Thymus (tissue), 11 donors: ENCODE data around the gene ZNF57. TPM values are rescaled to one million over a fixed set of nuclear protein-coding genes. Genes with fewer than 3 reads are reported as not detected.
A peak's percentile ranks its signal among the peaks of the same experiment; 100 is the strongest.
"Not testable (repeated sequence)": the region's sequence is repeated elsewhere in the genome, so short reads cannot be mapped to it uniquely, and the experiment has no call there.

Experiments
- DNase-seq, 9 donors: peaks; one replicate each; pipeline ENCODE4 v3.0.0-alpha.2; 2013; ENCODE audit warnings: low spot score in 9 of 9, low read depth in 6 of 9, missing footprints in 1 of 9
- H3K27ac ChIP-seq, 2 donors: one replicate each; pipeline ENCODE4 v1.5.1; 2013; ENCODE audit warnings: control low read depth in 1 of 2, low read depth in 1 of 2, low read length in 1 of 2, mild to moderate bottlenecking in 1 of 2, moderate library complexity in 1 of 2
- H3K27me3 ChIP-seq, 2 donors: one replicate each; pipeline ENCODE4 v1.5.1; 2013; ENCODE audit warnings: low read length in 1 of 2; ENCODE audit not compliant: control insufficient read depth in 2 of 2, insufficient read depth in 1 of 2
- H3K36me3 ChIP-seq, 2 donors: one replicate each; pipeline ENCODE4 v1.5.1; 2013; ENCODE audit warnings: low read length in 1 of 2, mild to moderate bottlenecking in 1 of 2, moderate library complexity in 1 of 2; ENCODE audit not compliant: control insufficient read depth in 2 of 2, insufficient read depth in 2 of 2
- H3K4me1 ChIP-seq, 2 donors: one replicate each; pipeline ENCODE4 v1.5.1; 2013; ENCODE audit warnings: low read length in 2 of 2; ENCODE audit not compliant: control insufficient read depth in 2 of 2, insufficient read depth in 2 of 2
- H3K4me3 ChIP-seq, 2 donors: one replicate each; pipeline ENCODE4 v1.5.1; 2013; ENCODE audit warnings: low read length in 2 of 2, control low read depth in 1 of 2, mild to moderate bottlenecking in 1 of 2
- H3K9me3 ChIP-seq, 2 donors: one replicate each; pipeline ENCODE4 v1.5.1; 2013; ENCODE audit warnings: low read length in 1 of 2, mild to moderate bottlenecking in 1 of 2; ENCODE audit not compliant: control insufficient read depth in 2 of 2, insufficient read depth in 1 of 2
- WGBS: extraction: QIAGEN DNeasy Blood & Tissue Kit; methylation state at CpG from one replicate; pipeline ENCODE4 v1.1.7; 2013; 5-methylcytosine and 5-hydroxymethylcytosine counted together
- polyA plus RNA-seq: library from polyadenylated mRNA; stranded (reverse); fragments of 200-250 nt; gene quantifications from one replicate; pipeline ENCODE4 v1.2.3, GENCODE V29; 2013
- total RNA-seq: library from RNA; stranded (reverse); fragments of 120-200 nt; gene quantifications from one replicate; pipeline ENCODE4 v1.2.4, GENCODE V29; 2013
- donor health status: healthy.

ZNF57 gene
- total and polyA plus RNA-seq, 2 donors = 3.3 to 7.8 TPM

- Histone ChIP-seq H3K27me3 (no peaks in the 10 kb centered on the region), H3K9me3 (peaks cover 2 to 34% of the 10 kb centered on the region in 2 donors), H3K4me1 (peaks cover 0 to 14% of the 10 kb centered on the region in 2 donors), H3K27ac (no peak overlapping the region), H3K36me3 (no peaks in the 10 kb centered on the region), H3K4me3 (no peak overlapping the region)
- peak in 2 of 9 donors; percentile 30 to 47 for DNase-seq
- 41% methylated on average over 9 of the region's 9 CpGs for WGBS
Measured at GRCh38 chr19:2887391-2887914, 13.3 kb upstream of the ZNF57 start.

- Histone ChIP-seq H3K9me3 (peaks cover 2 to 29% of the 10 kb centered on the region in 2 donors), H3K4me1 (peaks cover 0 to 14% of the 10 kb centered on the region in 2 donors), H3K36me3 (no peaks in the 10 kb centered on the region), H3K4me3 (peak overlapping the region; percentile 20 to 37), H3K27me3 (no peaks in the 10 kb centered on the region), H3K27ac (peak overlapping the region; percentile 61 to 69)
- 65% methylated on average over 37 of the region's 37 CpGs for WGBS
- peak in 3 of 9 donors; percentile 53 to 54 (median 54) for DNase-seq
Measured at GRCh38 chr19:2888731-2889224, 11.9 kb upstream of the ZNF57 start.

GRCh38 chr19:2890531-2890930 lies 10.2 kb upstream of the ZNF57 start:
- Histone ChIP-seq H3K4me1 (peaks cover 0 to 14% of the 10 kb centered on the region in 2 donors), H3K9me3 (peaks cover 2 to 29% of the 10 kb centered on the region in 2 donors)
- H3K27ac ChIP-seq, H3K27me3 ChIP-seq, H3K36me3 ChIP-seq, DNase-seq, H3K4me3 ChIP-seq: not testable (repeated sequence)
- 95% methylated on average over 8 of the region's 8 CpGs for WGBS

- 87% methylated on average over 8 of the region's 8 CpGs for WGBS
- peaks cover 0 to 33% of the 10 kb centered on the region in 2 donors for H3K9me3 ChIP-seq
- H3K27me3 ChIP-seq = peaks cover 0 to 9% of the 10 kb centered on the region in 2 donors
Measured at GRCh38 chr19:2896694-2897093, 4.0 kb upstream of the ZNF57 start.

GRCh38 chr19:2902590-2903218 lies 2.0 kb downstream of the ZNF57 start:
- peaks cover 0 to 9% of the 10 kb centered on the region in 2 donors for H3K27me3 ChIP-seq
- no peak overlapping the region for H3K4me3 ChIP-seq
- peak in 1 of 9 donors; percentile 20 for DNase-seq
- WGBS = 60% methylated on average over 13 of the region's 13 CpGs
- peak overlapping the region in 1 of 2 donors; percentile 17 for H3K27ac ChIP-seq
- H3K36me3 ChIP-seq = no peaks in the 10 kb centered on the region
- peaks cover 3 to 19% of the 10 kb centered on the region in 2 donors for H3K4me1 ChIP-seq
- peaks cover 0 to 20% of the 10 kb centered on the region in 2 donors for H3K9me3 ChIP-seq

More at GRCh38 chr19:2896694-2897093, 4.0 kb upstream of the ZNF57 start:
- peaks cover 0 to 12% of the 10 kb centered on the region in 2 donors for H3K4me1 ChIP-seq
- no peak for DNase-seq
- no peak overlapping the region for H3K27ac ChIP-seq
- H3K36me3 ChIP-seq = no peaks in the 10 kb centered on the region
- H3K4me3 ChIP-seq = no peak overlapping the region

GRCh38 chr19:2903326-2903725 lies 2.6 kb downstream of the ZNF57 start:
- H3K27ac ChIP-seq, DNase-seq, H3K27me3 ChIP-seq, H3K36me3 ChIP-seq, H3K4me3 ChIP-seq: not testable (repeated sequence)
- WGBS = 97% methylated on average over 13 of the region's 13 CpGs
- peaks cover 0 to 17% of the 10 kb centered on the region in 2 donors for H3K9me3 ChIP-seq
- H3K4me1 ChIP-seq = peaks cover 3 to 19% of the 10 kb centered on the region in 2 donors

- H3K27me3 ChIP-seq = peaks cover 0 to under 1% of the 10 kb centered on the region in 2 donors
- peaks cover 0 to under 1% of the 10 kb centered on the region in 2 donors for H3K9me3 ChIP-seq
- H3K36me3 ChIP-seq = no peaks in the 10 kb centered on the region
- WGBS = 89% methylated on average over 11 of the region's 11 CpGs
- no peak overlapping the region for H3K27ac ChIP-seq
- H3K4me3 ChIP-seq = no peak overlapping the region
- H3K4me1 ChIP-seq = peaks cover 3 to 11% of the 10 kb centered on the region in 2 donors
- DNase-seq = no peak
Measured at GRCh38 chr19:2905918-2906519, 5.3 kb downstream of the ZNF57 start.

- DNase-seq = no peak
- H3K9me3 ChIP-seq = peaks cover 0 to 6% of the 10 kb centered on the region in 2 donors
- no peak overlapping the region for H3K27ac ChIP-seq
- H3K27me3 ChIP-seq = no peaks in the 10 kb centered on the region
- H3K4me1 ChIP-seq = peaks cover 3 to 7% of the 10 kb centered on the region in 2 donors
- WGBS = 95% methylated on average over 20 of the region's 20 CpGs
- no peaks in the 10 kb centered on the region for H3K36me3 ChIP-seq
- H3K4me3 ChIP-seq = no peak overlapping the region
Measured at GRCh38 chr19:2906631-2907195, 6.0 kb downstream of the ZNF57 start.

GRCh38 chr19:2912306-2912705 lies 11.6 kb downstream of the ZNF57 start:
- Histone ChIP-seq H3K27ac (no peak overlapping the region), H3K4me1 (no peaks in the 10 kb centered on the region), H3K27me3 (no peaks in the 10 kb centered on the region), H3K9me3 (peaks cover 5 to 14% of the 10 kb centered on the region in 2 donors), H3K4me3 (no peak overlapping the region), H3K36me3 (peaks cover 6 to 10% of the 10 kb centered on the region in 2 donors)
- no peak for DNase-seq
- 95% methylated on average over 5 of the region's 5 CpGs for WGBS
